HEK293 (cell line): Measurements from ENCODE around the gene ASTN2.

ENCODE experiments used
- CTCF ChIA-PET: fragments of 350-600 bp; formaldehyde crosslinking; extraction: SDS; loops from one replicate; lab custom pipeline; 2021; ENCODE audit warnings: antibody characterized with exemption; lab: Yijun Ruan, JAX
- POLR2A ChIA-PET: fragments of 300-600 bp; formaldehyde crosslinking; extraction: SDS; loops from one replicate; lab custom pipeline; 2020; ENCODE audit warnings: antibody characterized with exemption, inconsistent platforms; lab: Yijun Ruan, JAX
- H3K27ac ChIP-seq: fragments of 200-500 bp; sonication (Bioruptor generic); 2 replicates; pipeline ENCODE4 v1.5.1; 2014; ENCODE audit warnings: low read depth, low read length, control low read depth, inconsistent platforms; ENCODE audit errors: extremely low read depth
- H3K36me3 ChIP-seq, 2 experiments: fragments of 200-500 bp in 1 of 2; sonication (Bioruptor generic) in 1 of 2; 1 replicate in 1 of 2; 2 replicates in 1 of 2; pipeline ENCODE4 v1.5.1; 2014 to 2017; ENCODE audit warnings: inconsistent platforms in 2 of 2, low read length in 2 of 2; ENCODE audit not compliant: control insufficient read depth in 2 of 2, insufficient read depth in 1 of 2
- H3K4me1 ChIP-seq: fragments of 200-500 bp; sonication (Bioruptor generic); 2 replicates; pipeline ENCODE4 v1.5.1; 2014; ENCODE audit warnings: mild to moderate bottlenecking, low read length, inconsistent platforms; ENCODE audit not compliant: control insufficient read depth, insufficient read depth
- H3K4me3 ChIP-seq: 2 replicates; pipeline ENCODE4 v1.5.1; 2011; ENCODE audit warnings: low read depth, mild to moderate bottlenecking, control low read depth, low read length, moderate library complexity
- H3K9me3 ChIP-seq: fragments of 200-500 bp; sonication (Bioruptor generic); 2 replicates; pipeline ENCODE4 v1.5.1; 2014; ENCODE audit warnings: low read depth, low read length, inconsistent platforms; ENCODE audit not compliant: control insufficient read depth, insufficient read depth
- GFI1B ChIP-seq: fragments of 450-650 bp; formaldehyde crosslinking; IDR thresholded peaks from 2 replicates; pipeline ENCODE4 v1.5.1; 2016; ENCODE audit warnings: missing biosample characterization, missing genetic modification characterization
- GLI4 ChIP-seq: fragments of 450-650 bp; formaldehyde crosslinking; IDR thresholded peaks from 2 replicates; pipeline ENCODE4 v1.5.1; 2016; ENCODE audit warnings: missing biosample characterization, missing genetic modification characterization
- MYNN ChIP-seq: fragments of 450-650 bp; formaldehyde crosslinking; IDR thresholded peaks from 2 replicates; pipeline ENCODE4 v1.5.1; 2016; ENCODE audit warnings: missing biosample characterization, missing genetic modification characterization, borderline replicate concordance
- YY2 ChIP-seq: fragments of 450-650 bp; formaldehyde crosslinking; IDR thresholded peaks from 2 replicates; pipeline ENCODE4 v1.5.1; 2016; ENCODE audit warnings: missing biosample characterization, missing genetic modification characterization
- ZBTB21 ChIP-seq: fragments of 450-650 bp; formaldehyde crosslinking; IDR thresholded peaks from 2 replicates; pipeline ENCODE4 v1.5.1; 2017; ENCODE audit warnings: missing biosample characterization, missing genetic modification characterization
- ZNF121 ChIP-seq: fragments of 450-650 bp; formaldehyde crosslinking; IDR thresholded peaks from 2 replicates; pipeline ENCODE4 v1.5.1; 2016; ENCODE audit warnings: missing biosample characterization, missing genetic modification characterization
- ZNF138 ChIP-seq: fragments of 450-650 bp; formaldehyde crosslinking; IDR thresholded peaks from 2 replicates; pipeline ENCODE4 v1.5.1; 2016; ENCODE audit warnings: missing biosample characterization, missing genetic modification characterization, borderline replicate concordance
- ZNF140 ChIP-seq: fragments of 450-650 bp; formaldehyde crosslinking; IDR thresholded peaks from 2 replicates; pipeline ENCODE4 v1.5.1; 2016; ENCODE audit warnings: missing biosample characterization, missing genetic modification characterization
- ZNF184 ChIP-seq: fragments of 450-650 bp; IDR thresholded peaks from 2 replicates; pipeline ENCODE4 v1.5.1; 2018; ENCODE audit warnings: missing biosample characterization, mild to moderate bottlenecking, missing genetic modification characterization
- ZNF248 ChIP-seq: fragments of 450-650 bp; formaldehyde crosslinking; IDR thresholded peaks from 2 replicates; pipeline ENCODE4 v1.5.1; 2017; ENCODE audit warnings: missing biosample characterization, missing genetic modification characterization
- ZNF426 ChIP-seq: fragments of 450-650 bp; formaldehyde crosslinking; IDR thresholded peaks from 2 replicates; pipeline ENCODE4 v1.5.1; 2017; ENCODE audit warnings: missing biosample characterization, missing genetic modification characterization, mild to moderate bottlenecking, inconsistent platforms, moderate library complexity
- ZNF488 ChIP-seq: fragments of 450-650 bp; formaldehyde crosslinking; IDR thresholded peaks from 2 replicates; pipeline ENCODE4 v1.5.1; 2016; ENCODE audit warnings: missing biosample characterization, missing genetic modification characterization
- ZNF501 ChIP-seq: fragments of 450-650 bp; formaldehyde crosslinking; IDR thresholded peaks from 2 replicates; pipeline ENCODE4 v1.5.1; 2016; ENCODE audit warnings: missing biosample characterization, missing genetic modification characterization
- ZNF571 ChIP-seq: fragments of 450-650 bp; formaldehyde crosslinking; IDR thresholded peaks from 2 replicates; pipeline ENCODE4 v1.5.0; 2017; ENCODE audit warnings: missing biosample characterization, missing genetic modification characterization
- ZNF692 ChIP-seq: fragments of 450-650 bp; formaldehyde crosslinking; IDR thresholded peaks from 2 replicates; pipeline ENCODE4 v1.5.1; 2016; ENCODE audit warnings: missing biosample characterization, missing genetic modification characterization
- ZNF76 ChIP-seq: fragments of 450-650 bp; formaldehyde crosslinking; IDR thresholded peaks from 2 replicates; pipeline ENCODE4; 2016; ENCODE audit warnings: low read depth, missing biosample characterization, missing genetic modification characterization, borderline replicate concordance
- ZNF791 ChIP-seq: fragments of 450-650 bp; formaldehyde crosslinking; IDR thresholded peaks from 2 replicates; pipeline ENCODE4 v1.5.1; 2016; ENCODE audit warnings: missing biosample characterization, missing genetic modification characterization
- ZNF837 ChIP-seq: fragments of 450-650 bp; formaldehyde crosslinking; IDR thresholded peaks from 2 replicates; pipeline ENCODE4 v1.5.1; 2016; ENCODE audit warnings: missing biosample characterization, missing genetic modification characterization
- TF ChIP-seq, protein P1 (sequence below): fragments of 450-650 bp; IDR thresholded peaks from 2 replicates; pipeline ENCODE4 v1.5.1; 2018; ENCODE audit warnings: missing biosample characterization, mild to moderate bottlenecking, missing genetic modification characterization
- TF ChIP-seq, protein P2 (sequence below): fragments of 450-650 bp; formaldehyde crosslinking; IDR thresholded peaks from 2 replicates; pipeline ENCODE4 v1.5.1; 2016; ENCODE audit warnings: missing biosample characterization, missing genetic modification characterization
- TF ChIP-seq, protein P3 (sequence below): fragments of 450-650 bp; formaldehyde crosslinking; IDR thresholded peaks from 2 replicates; pipeline ENCODE4; 2016; ENCODE audit warnings: missing biosample characterization, missing genetic modification characterization
- TF ChIP-seq, protein P4 (sequence below): fragments of 450-650 bp; formaldehyde crosslinking; IDR thresholded peaks from 2 replicates; pipeline ENCODE4 v1.5.1; 2016; ENCODE audit warnings: missing biosample characterization, missing genetic modification characterization
- TF ChIP-seq, protein P5 (sequence below): fragments of 450-650 bp; IDR thresholded peaks from 2 replicates; pipeline ENCODE4 v1.5.1; 2018; ENCODE audit warnings: missing biosample characterization, missing genetic modification characterization

Gene ASTN2

GRCh38 chr9:117306032-117306431, 108.8 kb downstream of the ASTN2 start:
- Histone ChIP-seq H3K4me3 (no peak overlapping the region), H3K27ac (no peak overlapping the region), H3K9me3 (no peaks in the 10 kb centered on the region), H3K4me1 (no peaks in the 10 kb centered on the region), H3K36me3 (no peaks in the 10 kb centered on the region)
- TF ChIP-seq, protein P1, sequence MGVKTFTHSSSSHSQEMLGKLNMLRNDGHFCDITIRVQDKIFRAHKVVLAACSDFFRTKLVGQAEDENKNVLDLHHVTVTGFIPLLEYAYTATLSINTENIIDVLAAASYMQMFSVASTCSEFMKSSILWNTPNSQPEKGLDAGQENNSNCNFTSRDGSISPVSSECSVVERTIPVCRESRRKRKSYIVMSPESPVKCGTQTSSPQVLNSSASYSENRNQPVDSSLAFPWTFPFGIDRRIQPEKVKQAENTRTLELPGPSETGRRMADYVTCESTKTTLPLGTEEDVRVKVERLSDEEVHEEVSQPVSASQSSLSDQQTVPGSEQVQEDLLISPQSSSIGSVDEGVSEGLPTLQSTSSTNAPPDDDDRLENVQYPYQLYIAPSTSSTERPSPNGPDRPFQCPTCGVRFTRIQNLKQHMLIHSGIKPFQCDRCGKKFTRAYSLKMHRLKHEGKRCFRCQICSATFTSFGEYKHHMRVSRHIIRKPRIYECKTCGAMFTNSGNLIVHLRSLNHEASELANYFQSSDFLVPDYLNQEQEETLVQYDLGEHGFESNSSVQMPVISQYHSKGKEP (tag by site-specific recombination) = no peak
- TF ChIP-seq MYNN (tag by site-specific recombination) (no peak), ZNF571 (tag by site-specific recombination) (no peak), ZNF791 (no peak), ZNF248 (tag by site-specific recombination) (no peak), GLI4 (no peak), ZNF426 (no peak), ZNF488 (tag by site-specific recombination) (no peak), ZNF692 (tag by site-specific recombination) (no peak), ZNF837 (tag by site-specific recombination) (no peak)
- TF ChIP-seq, protein P2, sequence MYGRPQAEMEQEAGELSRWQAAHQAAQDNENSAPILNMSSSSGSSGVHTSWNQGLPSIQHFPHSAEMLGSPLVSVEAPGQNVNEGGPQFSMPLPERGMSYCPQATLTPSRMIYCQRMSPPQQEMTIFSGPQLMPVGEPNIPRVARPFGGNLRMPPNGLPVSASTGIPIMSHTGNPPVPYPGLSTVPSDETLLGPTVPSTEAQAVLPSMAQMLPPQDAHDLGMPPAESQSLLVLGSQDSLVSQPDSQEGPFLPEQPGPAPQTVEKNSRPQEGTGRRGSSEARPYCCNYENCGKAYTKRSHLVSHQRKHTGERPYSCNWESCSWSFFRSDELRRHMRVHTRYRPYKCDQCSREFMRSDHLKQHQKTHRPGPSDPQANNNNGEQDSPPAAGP (tag by site-specific recombination) = no peak
- ChIA-PET POLR2A (no interaction called here), CTCF (no interaction called here)

GRCh38 chr9:117305454-117305853, 109.4 kb downstream of the ASTN2 start:
- Histone ChIP-seq H3K9me3 (no peaks in the 10 kb centered on the region), H3K36me3 (no peaks in the 10 kb centered on the region), H3K27ac (no peak overlapping the region), H3K4me3 (no peak overlapping the region), H3K4me1 (no peaks in the 10 kb centered on the region)
- TF ChIP-seq ZNF121 (tag by site-specific recombination) (no peak), ZNF184 (tag by site-specific recombination) (no peak), YY2 (no peak), ZNF140 (tag by site-specific recombination) (no peak), ZNF501 (tag by site-specific recombination) (no peak), ZNF76 (tag by site-specific recombination) (no peak), ZNF138 (tag by site-specific recombination) (no peak)
- POLR2A ChIA-PET = no interaction called here
- CTCF ChIA-PET = no interaction called here

DNA sequence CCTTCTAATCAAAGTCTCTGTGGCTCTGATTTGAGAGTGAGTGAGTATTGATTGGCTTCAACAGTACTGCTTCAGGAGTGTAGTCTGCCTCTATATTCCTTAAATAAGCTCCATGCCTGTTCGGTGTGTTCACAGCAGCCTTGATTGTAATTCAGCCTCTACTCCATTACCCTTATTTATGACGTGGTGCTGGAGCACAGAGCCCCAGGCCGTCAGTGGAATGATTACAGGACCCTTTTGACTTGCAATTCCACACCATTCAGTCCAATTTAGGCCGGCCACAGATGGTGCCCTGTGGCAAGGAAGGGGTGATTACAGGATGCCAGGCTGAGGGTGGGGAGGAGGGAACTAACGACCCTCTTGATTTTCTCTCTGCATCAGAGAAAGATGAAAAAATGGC, 110.3 kb downstream of the ASTN2 start:
- POLR2A ChIA-PET = no interaction called here
- no peaks in the 10 kb centered on the region for H3K9me3 ChIP-seq
- H3K4me3 ChIP-seq = no peak overlapping the region
- CTCF ChIA-PET = no interaction called here
- no peaks in the 10 kb centered on the region for H3K4me1 ChIP-seq
- no peak overlapping the region for H3K27ac ChIP-seq
- no peaks in the 10 kb centered on the region for H3K36me3 ChIP-seq
- TF ChIP-seq ZBTB21 (tag by site-specific recombination) = no peak
- TF ChIP-seq, protein P3, sequence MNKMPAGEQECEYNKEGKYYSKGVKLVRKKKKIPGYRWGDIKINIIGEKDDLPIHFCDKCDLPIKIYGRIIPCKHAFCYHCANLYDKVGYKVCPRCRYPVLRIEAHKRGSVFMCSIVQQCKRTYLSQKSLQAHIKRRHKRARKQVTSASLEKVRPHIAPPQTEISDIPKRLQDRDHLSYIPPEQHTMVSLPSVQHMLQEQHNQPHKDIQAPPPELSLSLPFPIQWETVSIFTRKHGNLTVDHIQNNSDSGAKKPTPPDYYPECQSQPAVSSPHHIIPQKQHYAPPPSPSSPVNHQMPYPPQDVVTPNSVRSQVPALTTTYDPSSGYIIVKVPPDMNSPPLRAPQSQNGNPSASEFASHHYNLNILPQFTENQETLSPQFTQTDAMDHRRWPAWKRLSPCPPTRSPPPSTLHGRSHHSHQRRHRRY = no peak
- TF ChIP-seq, protein P4, sequence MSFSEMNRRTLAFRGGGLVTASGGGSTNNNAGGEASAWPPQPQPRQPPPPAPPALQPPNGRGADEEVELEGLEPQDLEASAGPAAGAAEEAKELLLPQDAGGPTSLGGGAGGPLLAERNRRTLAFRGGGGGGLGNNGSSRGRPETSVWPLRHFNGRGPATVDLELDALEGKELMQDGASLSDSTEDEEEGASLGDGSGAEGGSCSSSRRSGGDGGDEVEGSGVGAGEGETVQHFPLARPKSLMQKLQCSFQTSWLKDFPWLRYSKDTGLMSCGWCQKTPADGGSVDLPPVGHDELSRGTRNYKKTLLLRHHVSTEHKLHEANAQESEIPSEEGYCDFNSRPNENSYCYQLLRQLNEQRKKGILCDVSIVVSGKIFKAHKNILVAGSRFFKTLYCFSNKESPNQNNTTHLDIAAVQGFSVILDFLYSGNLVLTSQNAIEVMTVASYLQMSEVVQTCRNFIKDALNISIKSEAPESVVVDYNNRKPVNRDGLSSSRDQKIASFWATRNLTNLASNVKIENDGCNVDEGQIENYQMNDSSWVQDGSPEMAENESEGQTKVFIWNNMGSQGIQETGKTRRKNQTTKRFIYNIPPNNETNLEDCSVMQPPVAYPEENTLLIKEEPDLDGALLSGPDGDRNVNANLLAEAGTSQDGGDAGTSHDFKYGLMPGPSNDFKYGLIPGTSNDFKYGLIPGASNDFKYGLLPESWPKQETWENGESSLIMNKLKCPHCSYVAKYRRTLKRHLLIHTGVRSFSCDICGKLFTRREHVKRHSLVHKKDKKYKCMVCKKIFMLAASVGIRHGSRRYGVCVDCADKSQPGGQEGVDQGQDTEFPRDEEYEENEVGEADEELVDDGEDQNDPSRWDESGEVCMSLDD = no peak
- TF ChIP-seq ZNF501 (tag by site-specific recombination) = no peak
- TF ChIP-seq, protein P5, sequence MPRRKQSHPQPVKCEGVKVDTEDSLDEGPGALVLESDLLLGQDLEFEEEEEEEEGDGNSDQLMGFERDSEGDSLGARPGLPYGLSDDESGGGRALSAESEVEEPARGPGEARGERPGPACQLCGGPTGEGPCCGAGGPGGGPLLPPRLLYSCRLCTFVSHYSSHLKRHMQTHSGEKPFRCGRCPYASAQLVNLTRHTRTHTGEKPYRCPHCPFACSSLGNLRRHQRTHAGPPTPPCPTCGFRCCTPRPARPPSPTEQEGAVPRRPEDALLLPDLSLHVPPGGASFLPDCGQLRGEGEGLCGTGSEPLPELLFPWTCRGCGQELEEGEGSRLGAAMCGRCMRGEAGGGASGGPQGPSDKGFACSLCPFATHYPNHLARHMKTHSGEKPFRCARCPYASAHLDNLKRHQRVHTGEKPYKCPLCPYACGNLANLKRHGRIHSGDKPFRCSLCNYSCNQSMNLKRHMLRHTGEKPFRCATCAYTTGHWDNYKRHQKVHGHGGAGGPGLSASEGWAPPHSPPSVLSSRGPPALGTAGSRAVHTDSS = no peak
- TF ChIP-seq GFI1B (tag by site-specific recombination) = no peak
